GM19023 (cell line): ENCODE data around the gene NOX4.
"Not testable (repeated sequence)": the region's sequence is repeated elsewhere in the genome, so short reads cannot be mapped to it uniquely, and the experiment has no call there.

Source experiments
- ATAC-seq: cut with Tn5 transposase; IDR thresholded peaks from one replicate; pipeline ENCODE4 v1.9.1; 2021; ENCODE audit warnings: mild to moderate bottlenecking, moderate library complexity; ENCODE audit not compliant: unreplicated experiment

The NOX4 gene

GRCh38 chr11:89310607-89311006 is 180.6 kb downstream of the NOX4 start:
- not testable (repeated sequence) for ATAC-seq

- not testable (repeated sequence) for ATAC-seq
Observed at GRCh38 chr11:89309321-89309985, 181.7 kb downstream of the NOX4 start.

GRCh38 chr11:89308272-89308671 is 182.9 kb downstream of the NOX4 start:
- ATAC-seq = not testable (repeated sequence)

- ATAC-seq = not testable (repeated sequence)
Observed at GRCh38 chr11:89303029-89303428, 188.1 kb downstream of the NOX4 start.

DNA sequence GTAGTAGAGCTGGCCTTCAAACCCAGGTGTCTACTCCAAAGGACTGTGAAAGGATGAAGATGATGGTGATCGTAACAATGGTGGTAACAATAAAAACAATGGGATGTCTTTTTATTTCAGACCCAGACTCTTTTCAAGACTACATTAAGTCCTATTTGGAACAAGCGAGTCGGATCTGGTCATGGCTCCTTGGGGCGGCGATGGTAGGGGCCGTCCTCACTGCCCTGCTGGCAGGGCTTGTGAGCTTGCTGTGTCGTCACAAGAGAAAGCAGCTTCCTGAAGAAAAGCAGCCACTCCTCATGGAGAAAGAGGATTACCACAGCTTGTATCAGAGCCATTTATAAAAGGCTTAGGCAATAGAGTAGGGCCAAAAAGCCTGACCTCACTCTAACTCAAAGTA is 196.2 kb downstream of the NOX4 start:
- ATAC-seq = not testable (repeated sequence)

DNA sequence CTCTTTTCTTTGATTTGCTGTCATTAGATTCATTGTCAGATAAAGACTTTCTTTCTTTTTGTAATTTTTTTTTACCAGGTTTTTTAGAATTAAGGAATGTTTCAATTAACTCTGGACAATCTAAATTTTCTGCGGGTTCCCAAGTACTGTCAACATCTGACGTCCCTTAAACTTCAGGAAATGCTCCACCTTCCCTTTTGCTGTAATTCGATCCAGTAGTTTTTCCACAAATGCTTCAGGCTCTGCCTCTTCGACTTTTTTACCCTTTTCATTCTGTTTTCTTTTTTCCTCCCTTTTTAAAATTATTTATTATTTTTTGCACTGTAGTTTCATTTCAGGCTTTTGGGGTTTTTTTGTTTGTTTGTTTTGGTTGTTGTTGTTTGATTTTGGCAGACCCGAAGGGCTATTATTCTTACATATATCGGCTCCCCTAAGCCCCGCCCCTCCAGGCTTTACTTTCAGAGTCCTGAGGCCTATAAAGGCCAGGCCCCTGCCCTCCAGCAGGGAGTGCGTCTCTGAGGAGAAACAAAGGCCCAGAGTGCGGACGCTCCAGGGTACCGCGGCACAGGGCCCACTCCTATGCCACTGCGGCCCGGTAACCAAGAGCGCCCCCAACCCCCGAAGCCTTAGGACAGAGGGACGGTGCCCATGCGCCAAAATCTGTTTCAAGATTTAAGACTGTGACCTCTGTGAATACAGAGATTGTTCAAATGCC is 197.1 kb downstream of the NOX4 start:
- ATAC-seq = no peak

DNA sequence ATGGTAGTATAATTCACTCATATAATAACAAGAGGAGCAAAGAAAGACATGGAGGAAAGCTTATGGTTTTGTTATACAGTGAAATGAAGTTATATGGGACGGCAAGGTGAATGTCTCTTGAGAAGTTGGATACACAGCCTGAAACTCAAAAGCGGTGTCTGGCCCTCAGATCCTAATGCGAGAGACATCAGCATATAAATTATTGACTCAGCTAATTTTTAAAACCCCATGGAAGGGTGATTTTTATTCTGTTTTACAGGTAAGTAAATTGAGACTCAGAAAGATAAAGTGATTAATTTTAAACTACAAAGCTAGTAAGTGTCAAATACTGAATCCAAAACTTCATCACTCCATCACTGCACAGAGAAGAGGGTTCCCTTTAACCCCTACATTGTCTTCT is 203.2 kb downstream of the NOX4 start:
- ATAC-seq = not testable (repeated sequence)

DNA sequence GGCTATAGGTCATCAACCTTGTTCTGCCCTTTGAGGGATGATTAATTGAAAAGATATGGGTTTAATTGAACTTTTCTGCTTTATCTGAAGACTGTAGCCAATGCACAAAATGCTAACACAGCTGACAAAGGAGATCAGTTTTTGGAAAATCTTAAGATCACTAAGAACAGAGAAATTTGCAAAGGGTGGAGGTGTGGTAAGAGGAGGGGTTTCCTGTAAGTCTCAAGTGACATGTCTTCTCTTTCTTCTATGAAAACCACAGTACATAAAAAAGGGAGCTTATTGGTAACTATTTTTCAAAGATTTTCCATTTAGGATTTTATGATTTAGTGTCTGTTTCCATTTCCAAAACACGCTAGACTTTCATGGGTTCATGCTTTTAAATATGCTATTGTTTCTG is 204.6 kb downstream of the NOX4 start:
- ATAC-seq = not testable (repeated sequence)

- ATAC-seq = not testable (repeated sequence)
Observed at GRCh38 chr11:89281032-89281677, 210.0 kb downstream of the NOX4 start.

- no peak for ATAC-seq
Observed at GRCh38 chr11:89279176-89279575, 212.0 kb downstream of the NOX4 start.

- ATAC-seq = no peak
Observed at GRCh38 chr11:89275966-89276365, 215.2 kb downstream of the NOX4 start.
